Panc1 (cell line): ENCODE results near the gene MCRIP2. TPM values are rescaled to one million over a fixed set of nuclear protein-coding genes. Genes with fewer than 3 reads are reported as not detected.

Source experiments
- ATAC-seq: fragments of 200-7000 bp; cut with Tn5 transposase; 2 replicates; pipeline ENCODE4 v1.9.1; 2020; ENCODE audit warnings: mild to moderate bottlenecking, moderate library complexity
- BruUV-seq: library from RNA; stranded (reverse); fragments of 400-500 nt; replicated peaks from 2 replicates; lab custom pipeline; 2021; lab: Mats Ljungman, UMichigan
- CTCF ChIA-PET: fragments of 300-600 bp; sonication (Branson Sonifier 250); formaldehyde crosslinking; loops from one replicate; lab custom pipeline; 2022; ENCODE audit warnings: antibody characterized with exemption; lab: Charles Lee
- POLR2A ChIA-PET: fragments of 300-600 bp; sonication (Branson Sonifier 250); formaldehyde crosslinking; loops from one replicate; lab custom pipeline; 2022; ENCODE audit warnings: antibody characterized with exemption; lab: Charles Lee
- DNase-seq: peaks from one replicate; pipeline ENCODE4 v3.0.0-alpha.2; 2010; ENCODE audit warnings: low read depth, low spot score
- H3K27ac ChIP-seq: 2 replicates; pipeline ENCODE4 v1.5.1; 2011; ENCODE audit warnings: mild to moderate bottlenecking, low read length, inconsistent platforms
- H3K27me3 ChIP-seq: fragments of 200-500 bp; sonication (Bioruptor generic); 2 replicates; pipeline ENCODE4 v1.6.0; 2014; ENCODE audit warnings: low read length, inconsistent platforms; ENCODE audit not compliant: control insufficient read depth, insufficient read depth
- H3K36me3 ChIP-seq: fragments of 200-500 bp; sonication (Bioruptor generic); 2 replicates; pipeline ENCODE4 v1.5.1; 2014; ENCODE audit warnings: inconsistent platforms, mild to moderate bottlenecking, low read length, moderate library complexity; ENCODE audit not compliant: control insufficient read depth, insufficient read depth
- H3K4me1 ChIP-seq: 2 replicates; pipeline ENCODE4 v1.5.1; 2011; ENCODE audit warnings: inconsistent platforms, mild to moderate bottlenecking, low read length, moderate library complexity; ENCODE audit not compliant: control insufficient read depth, insufficient read depth
- H3K4me3 ChIP-seq, 2 experiments: 2 replicates each; pipeline ENCODE4 v1.5.1; 2011 to 2012; ENCODE audit warnings: low read depth in 2 of 2, low read length in 2 of 2, mild to moderate bottlenecking in 2 of 2, inconsistent platforms in 1 of 2, moderate library complexity in 1 of 2
- H3K9me3 ChIP-seq: fragments of 200-500 bp; sonication (Bioruptor generic); 2 replicates; pipeline ENCODE4 v1.5.1; 2014; ENCODE audit warnings: low read depth, mild to moderate bottlenecking, inconsistent platforms, low read length, moderate library complexity; ENCODE audit not compliant: control insufficient read depth, insufficient read depth
- POLR2AphosphoS5 ChIP-seq: IDR thresholded peaks from 2 replicates; pipeline ENCODE4 v1.6.1; 2012; ENCODE audit warnings: mild to moderate bottlenecking, low read depth, low read length, moderate library complexity
- SIN3A ChIP-seq: IDR thresholded peaks from 2 replicates; pipeline ENCODE4 v1.6.1; 2012; ENCODE audit warnings: low read depth, mild to moderate bottlenecking, low read length, moderate library complexity, borderline replicate concordance; ENCODE audit not compliant: insufficient read depth
- TCF7L2 ChIP-seq: IDR thresholded peaks from 2 replicates; pipeline ENCODE4 v1.6.1; 2011; ENCODE audit warnings: mild to moderate bottlenecking, low read depth, low read length, inconsistent platforms
- in situ Hi-C: cut with HindIII; loops from 2 replicates; pipeline ENCODE4 v1.10.0; 2016; ENCODE audit warnings: low sequenced_read_pairs, low pct_unique_long_range_greater_than_20kb
- intact Hi-C: fragments of 100-400 bp; cut with micrococcal nuclease; formaldehyde crosslinking; loops from one replicate; pipeline ENCODE4 v1.10.0; 2022; ENCODE audit not compliant: unreplicated experiment
- total RNA-seq: library from RNA; stranded (reverse); gene quantifications from one replicate; pipeline ENCODE4 v1.2.1, GENCODE V29; 2021; ENCODE audit not compliant: unreplicated experiment
- TF ChIP-seq, protein P1 (sequence below), 2 experiments: IDR thresholded peaks; 2 replicates each; pipeline ENCODE4 v1.6.1; 2011 to 2012; ENCODE audit warnings: low read depth in 2 of 2, control low read depth in 1 of 2, low read length in 1 of 2, mild to moderate bottlenecking in 1 of 2, moderate library complexity in 1 of 2; ENCODE audit not compliant: insufficient read depth in 1 of 2
- TF ChIP-seq, protein P2 (sequence below): fragments of 450-650 bp; IDR thresholded peaks from 2 replicates; pipeline ENCODE4 v1.5.1; 2017; ENCODE audit warnings: mild to moderate bottlenecking

Gene MCRIP2
- total RNA-seq, 1 experiment from 2014 or later, result 91.6 TPM

DNA sequence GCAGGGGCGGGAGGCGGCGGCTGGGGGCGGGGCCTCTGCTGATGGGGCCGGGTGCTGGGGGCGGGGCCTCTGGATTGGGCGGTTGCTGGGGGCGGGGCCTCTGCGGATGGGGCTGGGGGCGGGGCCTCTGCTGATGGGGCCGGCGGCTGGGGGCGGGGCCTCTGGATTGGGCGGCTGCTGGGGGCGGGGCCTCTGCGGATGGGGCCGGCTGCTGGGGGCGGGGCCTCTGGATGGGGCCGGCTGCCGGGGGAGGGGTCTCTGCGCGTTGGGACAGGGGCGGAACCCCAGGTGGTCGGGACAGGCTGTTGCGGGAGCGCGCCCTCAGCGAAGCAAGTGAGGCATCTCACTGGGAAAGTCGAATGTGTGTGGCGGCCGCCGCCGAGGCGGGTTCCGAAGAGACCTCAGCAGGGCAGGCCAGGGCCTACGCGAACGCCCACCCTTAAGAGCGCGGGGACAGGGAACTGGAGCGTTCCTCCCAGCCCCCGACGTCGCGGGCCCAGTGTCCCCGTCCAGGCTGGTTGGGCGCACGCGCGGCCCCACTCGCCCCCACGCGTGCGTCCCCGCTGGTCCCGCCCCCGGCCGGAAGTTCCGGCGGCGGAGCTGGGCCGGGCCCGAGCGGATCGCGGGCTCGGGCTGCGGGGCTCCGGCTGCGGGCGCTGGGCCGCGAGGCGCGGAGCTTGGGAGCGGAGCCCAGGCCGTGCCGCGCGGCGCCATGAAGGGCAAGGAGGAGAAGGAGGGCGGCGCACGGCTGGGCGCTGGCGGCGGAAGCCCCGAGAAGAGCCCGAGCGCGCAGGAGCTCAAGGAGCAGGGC, 38.4 kb downstream of the MCRIP2 start, which contains the start of gene STUB1:
Gene STUB1, plus strand, starts transcription at position 597 of the 811 bp plus-strand sequence. Its CDS starts 116 bp downstream, at position 713.
- in situ Hi-C loops, result no loop called here
- POLR2A ChIA-PET, result no interaction called here
- Histone ChIP-seq H3K27ac (peak within 1 kb of the TSS; percentile 87), H3K27me3 (no peaks in the 10 kb centered on the region), H3K36me3 (peaks cover 5% of the 10 kb centered on the region; the same call in 1 of the 2 replicates), H3K4me1 (peaks cover 21% of the 10 kb centered on the region), H3K9me3 (no peaks in the 10 kb centered on the region), H3K4me3 (peak within 1 kb of the TSS; percentile 66 to 71)
- no TSS peak for BruUV-seq
- CTCF ChIA-PET, result no interaction called here
- peak; percentile 43 for ATAC-seq
- TF ChIP-seq POLR2AphosphoS5 (peak; percentile 53), SIN3A (0 out of 2 replicates have a peak, but pooled peaks have one; percentile 6)
- TF ChIP-seq, protein P1, sequence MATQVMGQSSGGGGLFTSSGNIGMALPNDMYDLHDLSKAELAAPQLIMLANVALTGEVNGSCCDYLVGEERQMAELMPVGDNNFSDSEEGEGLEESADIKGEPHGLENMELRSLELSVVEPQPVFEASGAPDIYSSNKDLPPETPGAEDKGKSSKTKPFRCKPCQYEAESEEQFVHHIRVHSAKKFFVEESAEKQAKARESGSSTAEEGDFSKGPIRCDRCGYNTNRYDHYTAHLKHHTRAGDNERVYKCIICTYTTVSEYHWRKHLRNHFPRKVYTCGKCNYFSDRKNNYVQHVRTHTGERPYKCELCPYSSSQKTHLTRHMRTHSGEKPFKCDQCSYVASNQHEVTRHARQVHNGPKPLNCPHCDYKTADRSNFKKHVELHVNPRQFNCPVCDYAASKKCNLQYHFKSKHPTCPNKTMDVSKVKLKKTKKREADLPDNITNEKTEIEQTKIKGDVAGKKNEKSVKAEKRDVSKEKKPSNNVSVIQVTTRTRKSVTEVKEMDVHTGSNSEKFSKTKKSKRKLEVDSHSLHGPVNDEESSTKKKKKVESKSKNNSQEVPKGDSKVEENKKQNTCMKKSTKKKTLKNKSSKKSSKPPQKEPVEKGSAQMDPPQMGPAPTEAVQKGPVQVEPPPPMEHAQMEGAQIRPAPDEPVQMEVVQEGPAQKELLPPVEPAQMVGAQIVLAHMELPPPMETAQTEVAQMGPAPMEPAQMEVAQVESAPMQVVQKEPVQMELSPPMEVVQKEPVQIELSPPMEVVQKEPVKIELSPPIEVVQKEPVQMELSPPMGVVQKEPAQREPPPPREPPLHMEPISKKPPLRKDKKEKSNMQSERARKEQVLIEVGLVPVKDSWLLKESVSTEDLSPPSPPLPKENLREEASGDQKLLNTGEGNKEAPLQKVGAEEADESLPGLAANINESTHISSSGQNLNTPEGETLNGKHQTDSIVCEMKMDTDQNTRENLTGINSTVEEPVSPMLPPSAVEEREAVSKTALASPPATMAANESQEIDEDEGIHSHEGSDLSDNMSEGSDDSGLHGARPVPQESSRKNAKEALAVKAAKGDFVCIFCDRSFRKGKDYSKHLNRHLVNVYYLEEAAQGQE (IDR thresholded peaks at IDR 0.05; ENCODE audit: insufficient read depth in 1 of 2, low read depth in 2 of 2, low read length in 1 of 2), result no peak
- intact Hi-C loops, result loop anchor here (10.0 kb wide), 1 partner anchor 1095 kb away; the partner anchor contains the start of genes EME2, MRPS34 and NME3
- no peak for DNase-seq

DNA sequence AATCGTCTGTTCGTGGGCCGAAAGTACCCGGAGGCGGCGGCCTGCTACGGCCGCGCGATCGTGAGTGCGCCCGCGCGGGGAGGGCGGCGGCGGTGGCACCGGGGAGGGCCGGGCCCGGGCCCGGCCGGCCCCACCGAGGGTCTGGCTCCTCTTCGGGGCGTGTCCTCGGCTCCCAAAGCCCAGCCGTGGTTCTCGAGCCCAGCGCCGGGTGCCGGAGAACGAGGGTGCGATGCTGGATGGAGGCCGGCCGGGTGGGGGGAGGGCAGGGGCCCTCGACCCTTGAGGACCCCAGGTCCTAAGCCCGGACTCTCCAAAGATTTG, 39.0 kb downstream of the MCRIP2 start:
- TF ChIP-seq, protein P2, sequence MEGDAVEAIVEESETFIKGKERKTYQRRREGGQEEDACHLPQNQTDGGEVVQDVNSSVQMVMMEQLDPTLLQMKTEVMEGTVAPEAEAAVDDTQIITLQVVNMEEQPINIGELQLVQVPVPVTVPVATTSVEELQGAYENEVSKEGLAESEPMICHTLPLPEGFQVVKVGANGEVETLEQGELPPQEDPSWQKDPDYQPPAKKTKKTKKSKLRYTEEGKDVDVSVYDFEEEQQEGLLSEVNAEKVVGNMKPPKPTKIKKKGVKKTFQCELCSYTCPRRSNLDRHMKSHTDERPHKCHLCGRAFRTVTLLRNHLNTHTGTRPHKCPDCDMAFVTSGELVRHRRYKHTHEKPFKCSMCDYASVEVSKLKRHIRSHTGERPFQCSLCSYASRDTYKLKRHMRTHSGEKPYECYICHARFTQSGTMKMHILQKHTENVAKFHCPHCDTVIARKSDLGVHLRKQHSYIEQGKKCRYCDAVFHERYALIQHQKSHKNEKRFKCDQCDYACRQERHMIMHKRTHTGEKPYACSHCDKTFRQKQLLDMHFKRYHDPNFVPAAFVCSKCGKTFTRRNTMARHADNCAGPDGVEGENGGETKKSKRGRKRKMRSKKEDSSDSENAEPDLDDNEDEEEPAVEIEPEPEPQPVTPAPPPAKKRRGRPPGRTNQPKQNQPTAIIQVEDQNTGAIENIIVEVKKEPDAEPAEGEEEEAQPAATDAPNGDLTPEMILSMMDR, result no peak
- TF ChIP-seq SIN3A (peak; percentile 31; the same call in 1 of the 2 replicates), POLR2AphosphoS5 (no peak), TCF7L2 (no peak)
- TF ChIP-seq, protein P1 (IDR thresholded peaks at IDR 0.05; ENCODE audit: insufficient read depth in 1 of 2, low read depth in 2 of 2, low read length in 1 of 2), result no peak
- in situ Hi-C loops, result no loop called here
- peaks cover 5% of the 10 kb centered on the region; the same call in 1 of the 2 replicates for H3K36me3 ChIP-seq
- no TSS peak for BruUV-seq
- ATAC-seq (no peak), DNase-seq (no peak)
- H3K4me1 ChIP-seq, result peaks cover 18% of the 10 kb centered on the region
- ChIA-PET POLR2A (no interaction called here), CTCF (interaction anchor here (1.1 kb wide), 1 partner anchor 13 kb away, joined by 3 read pairs; the partner anchor contains the start of gene RHOT2)
- H3K9me3 ChIP-seq, result no peaks in the 10 kb centered on the region
- peak overlapping the region; percentile 87 for H3K27ac ChIP-seq
- peak overlapping the region; percentile 66 to 71 for H3K4me3 ChIP-seq
- intact Hi-C loops, result loop anchor here (10.0 kb wide), 1 partner anchor 1094 kb away; the partner anchor contains the start of genes EME2, MRPS34 and NME3
- H3K27me3 ChIP-seq, result no peaks in the 10 kb centered on the region
